Measurements from ENCODE around the gene ZNF844.
A peak's percentile ranks its signal among the peaks of the same experiment; 100 is the strongest.
"Not testable (repeated sequence)": the region's sequence is repeated elsewhere in the genome, so short reads cannot be mapped to it uniquely, and the experiment has no call there.

ZNF844 gene

GRCh38 chr19:12075538-12076139 is 11.1 kb downstream of the ZNF844 start:
- TF ChIP-seq POLR2A (IDR thresholded peaks at IDR 0.05; ENCODE audit: low read length) (no peak), GATA1 (IDR thresholded peaks at IDR 0.05; ENCODE audit: low read depth, low read length) (no peak)
- DNase-seq = peak; percentile 12 to 27

GRCh38 chr19:12076331-12076730 is 11.8 kb downstream of the ZNF844 start:
- not testable (repeated sequence) for DNase-seq

DNA sequence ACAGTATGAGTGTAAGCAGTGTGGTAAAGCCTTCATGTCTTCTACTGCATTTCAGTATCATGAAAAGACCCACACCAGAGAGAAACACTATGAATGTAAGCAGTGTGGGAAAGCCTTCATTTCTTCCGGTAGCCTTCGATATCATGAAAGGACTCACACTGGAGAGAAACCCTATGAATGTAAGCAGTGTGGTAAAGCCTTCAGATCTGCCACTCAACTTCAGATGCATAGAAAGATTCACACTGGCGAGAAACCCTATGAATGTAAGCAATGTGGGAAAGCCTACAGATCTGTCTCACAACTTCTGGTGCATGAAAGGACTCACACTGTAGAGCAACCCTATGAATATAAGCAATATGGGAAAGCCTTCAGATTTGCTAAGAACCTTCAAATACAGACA is 12.8 kb downstream of the ZNF844 start:
- TF ChIP-seq GATA1 (IDR thresholded peaks at IDR 0.05; ENCODE audit: low read depth, low read length) (no peak), POLR2A (IDR thresholded peaks at IDR 0.05; ENCODE audit: low read length) (no peak)
- no peak for DNase-seq

DNA sequence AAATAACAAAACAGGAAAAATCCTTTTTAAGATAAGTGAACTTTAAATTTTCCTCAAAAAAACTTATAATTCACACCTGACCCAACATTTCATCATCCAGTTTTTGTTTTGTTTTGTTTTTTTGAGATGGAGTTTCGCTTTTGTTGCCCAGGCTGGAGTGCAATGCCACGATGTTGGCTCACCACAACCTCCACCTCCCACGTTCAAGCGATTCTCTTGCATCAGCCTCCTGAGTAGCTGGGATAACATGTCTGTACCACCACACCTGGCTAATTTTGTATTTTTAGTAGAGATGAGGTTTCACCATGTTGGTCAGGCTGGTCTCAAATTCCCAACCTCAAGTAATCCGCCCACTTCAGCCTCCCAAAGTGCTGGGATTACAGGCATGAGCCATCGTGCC is 18.8 kb downstream of the ZNF844 start:
- not testable (repeated sequence) for DNase-seq

- no peak for DNase-seq
- TF ChIP-seq POLR2A (IDR thresholded peaks at IDR 0.05; ENCODE audit: low read length) = no peak
Measured at GRCh38 chr19:12085074-12085818, 20.7 kb downstream of the ZNF844 start.

GRCh38 chr19:12090807-12091206 is 26.3 kb downstream of the ZNF844 start:
- TF ChIP-seq POLR2A (IDR thresholded peaks at IDR 0.05; ENCODE audit: low read length) (no peak), GATA1 (IDR thresholded peaks at IDR 0.05; ENCODE audit: low read depth, low read length) (no peak)
- DNase-seq = peak; percentile 80 to 82

- TF ChIP-seq GATA1 (IDR thresholded peaks at IDR 0.05; ENCODE audit: low read depth, low read length) (no peak), POLR2A (IDR thresholded peaks at IDR 0.05; ENCODE audit: low read length) (peak; percentile 87)
- peak; percentile 90 to 92 for DNase-seq
Measured at GRCh38 chr19:12092065-12092867, 27.7 kb downstream of the ZNF844 start.

DNA sequence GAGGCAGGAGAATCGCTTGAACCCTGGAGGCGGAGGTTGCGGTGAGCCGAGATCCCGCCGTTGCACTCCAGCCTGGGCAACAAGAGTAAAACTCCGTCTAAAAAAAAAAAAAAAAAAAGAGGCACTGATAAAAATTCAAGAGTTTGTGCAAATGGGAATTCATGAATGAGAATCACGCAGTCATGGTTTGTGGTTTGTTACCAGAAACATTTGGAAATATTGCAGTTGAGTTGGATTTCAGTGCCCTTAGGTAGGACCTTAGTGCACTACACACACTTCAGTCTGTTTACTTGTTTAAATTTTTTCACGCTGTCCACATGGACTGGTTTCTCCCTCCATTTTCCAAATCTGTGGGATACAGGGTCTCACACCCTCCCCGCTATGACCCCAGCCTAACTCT is 28.4 kb downstream of the ZNF844 start:
- TF ChIP-seq GATA1 (IDR thresholded peaks at IDR 0.05; ENCODE audit: low read depth, low read length) (no peak), POLR2A (IDR thresholded peaks at IDR 0.05; ENCODE audit: low read length) (no peak)
- DNase-seq = peak; percentile 26 to 39

GRCh38 chr19:12093777-12094176 is 29.2 kb downstream of the ZNF844 start:
- DNase-seq = no peak
- TF ChIP-seq POLR2A (IDR thresholded peaks at IDR 0.05; ENCODE audit: low read length) (no peak), GATA1 (IDR thresholded peaks at IDR 0.05; ENCODE audit: low read depth, low read length) (no peak)

DNA sequence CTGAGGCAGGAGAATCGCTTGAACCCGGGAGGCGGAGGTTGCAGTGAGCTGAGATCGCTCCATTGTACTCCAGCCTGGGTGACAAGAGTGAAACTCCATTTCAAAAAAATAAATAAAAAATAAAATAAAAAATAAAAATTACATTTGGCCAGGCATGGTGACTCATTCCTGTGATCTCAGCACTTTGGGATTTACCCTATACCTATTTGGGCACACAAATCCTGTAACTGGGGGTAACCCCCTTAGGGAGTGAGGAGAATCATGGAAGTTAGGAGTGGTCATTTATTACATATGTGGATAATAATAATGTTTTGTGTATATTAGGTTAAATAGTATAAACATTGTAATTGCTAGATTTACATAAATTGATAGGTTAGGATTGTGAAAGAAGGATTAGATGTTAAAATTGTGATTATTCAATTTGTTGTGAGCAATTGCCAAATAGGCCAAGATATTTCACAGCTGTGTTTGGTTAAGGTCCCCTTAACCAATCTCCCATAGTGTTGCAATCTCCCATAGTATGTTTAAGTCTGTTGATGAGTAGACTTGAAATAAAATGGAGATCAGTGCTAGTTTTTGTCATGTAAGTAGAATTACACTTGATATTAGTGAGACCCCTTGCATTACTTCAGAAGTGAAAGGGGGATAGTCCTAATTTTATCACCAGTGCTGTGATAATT is 30.7 kb downstream of the ZNF844 start:
- DNase-seq = no peak
- no peak for TF ChIP-seq POLR2A (IDR thresholded peaks at IDR 0.05; ENCODE audit: low read length)
- TF ChIP-seq GATA1 (IDR thresholded peaks at IDR 0.05; ENCODE audit: low read depth, low read length) = no peak

DNA sequence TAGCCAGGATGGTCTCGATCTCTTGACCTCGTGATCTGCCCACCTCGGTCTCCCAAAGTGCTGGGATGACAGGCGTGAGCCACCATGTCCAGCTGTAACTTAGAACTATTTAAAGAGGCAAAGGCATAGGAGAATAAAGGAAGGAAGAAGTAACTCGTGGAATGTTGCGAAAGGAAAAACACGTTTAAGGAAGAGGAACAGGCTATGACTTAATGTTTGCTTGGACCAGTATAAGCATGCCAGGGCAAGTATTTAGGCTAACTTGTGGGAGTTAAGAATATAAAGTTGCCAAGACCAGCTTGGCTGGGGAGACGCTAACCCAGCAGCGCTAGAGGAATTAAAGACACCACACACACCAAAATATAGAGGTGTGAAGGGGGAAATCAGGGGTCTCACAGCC is 33.5 kb downstream of the ZNF844 start:
- TF ChIP-seq POLR2A (IDR thresholded peaks at IDR 0.05; ENCODE audit: low read length) = no peak
- TF ChIP-seq GATA1 (IDR thresholded peaks at IDR 0.05; ENCODE audit: low read depth, low read length) = no peak
- no peak for DNase-seq

DNA sequence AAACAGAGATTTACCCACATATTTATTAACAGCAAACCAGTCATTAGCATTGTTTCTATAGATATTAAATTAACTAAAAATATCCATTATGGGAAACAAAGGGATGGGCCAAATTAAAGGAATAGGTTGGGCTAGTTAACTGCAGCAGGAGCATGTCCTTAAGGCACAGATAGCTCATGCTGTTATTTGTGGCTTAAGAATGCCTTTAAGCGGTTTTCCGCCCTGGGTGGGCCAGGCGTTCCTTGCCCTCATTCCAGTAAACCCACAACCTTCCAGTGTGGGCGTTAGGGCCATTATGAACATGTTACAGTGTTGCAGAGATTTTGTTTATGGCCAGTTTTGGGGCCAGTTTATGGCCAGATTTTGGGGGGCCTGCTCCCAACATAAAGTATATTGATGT is 39.4 kb downstream of the ZNF844 start:
- not testable (repeated sequence) for DNase-seq

GRCh38 chr19:12111176-12111575 is 46.6 kb downstream of the ZNF844 start:
- no peak for DNase-seq
- TF ChIP-seq GATA1 (IDR thresholded peaks at IDR 0.05; ENCODE audit: low read depth, low read length) (no peak), POLR2A (IDR thresholded peaks at IDR 0.05; ENCODE audit: low read length) (no peak)

DNA sequence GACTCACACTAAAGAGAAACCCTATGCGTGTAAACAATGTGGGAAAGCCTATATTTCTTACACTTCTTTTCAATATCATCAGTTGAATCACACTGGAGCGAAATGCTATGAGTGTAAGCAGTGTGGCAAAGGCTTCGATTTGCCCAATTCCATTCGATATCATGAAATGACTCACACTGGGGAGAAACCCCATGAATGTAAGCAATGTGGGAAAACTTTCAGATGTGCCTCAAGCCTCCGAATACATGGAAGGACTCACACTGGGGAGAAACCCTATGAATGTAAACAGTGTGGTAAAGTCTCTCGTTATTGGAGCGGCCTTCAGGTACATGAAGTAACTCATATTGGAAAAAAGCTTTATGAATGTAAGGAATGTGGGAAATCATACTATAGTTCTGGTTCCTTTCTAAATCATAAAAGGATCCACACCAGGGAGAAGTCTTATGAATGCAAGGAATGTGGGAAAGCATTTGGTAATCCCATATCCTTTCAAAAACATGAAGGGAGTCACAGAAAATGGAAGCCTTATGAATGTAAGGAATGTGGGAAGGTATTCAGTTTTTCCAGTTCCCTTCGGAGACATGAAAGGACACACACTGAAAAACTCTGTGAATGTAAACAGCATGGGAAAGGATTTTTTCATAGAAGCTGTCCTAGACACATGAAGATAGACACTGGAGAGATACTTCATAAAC is 47.6 kb downstream of the ZNF844 start:
- DNase-seq = peak in 1 of 2 experiments; percentile 16
- TF ChIP-seq POLR2A (IDR thresholded peaks at IDR 0.05; ENCODE audit: low read length) = no peak
- TF ChIP-seq GATA1 (IDR thresholded peaks at IDR 0.05; ENCODE audit: low read depth, low read length) = no peak

Data from erythroblast (primary cell).